GM12878 (cell line): ENCODE results near the gene DDX42. TPM values are rescaled to one million over a fixed set of nuclear protein-coding genes. Genes with fewer than 3 reads are reported as not detected.
A peak's percentile ranks its signal among the peaks of the same experiment; 100 is the strongest.

ENCODE experiments used
- BCL3 ChIP-seq: IDR thresholded peaks from 2 replicates; pipeline ENCODE4 v1.6.1; 2011; ENCODE audit warnings: borderline replicate concordance, low read depth, mild to moderate bottlenecking, moderate library complexity, low read length; ENCODE audit not compliant: insufficient read depth, poor library complexity, severe bottlenecking
- BCLAF1 ChIP-seq: fragments of 450-650 bp; IDR thresholded peaks from 2 replicates; pipeline ENCODE4 v1.6.1; 2017; ENCODE audit warnings: antibody characterized with exemption, mild to moderate bottlenecking, moderate library complexity
- CBFB ChIP-seq: IDR thresholded peaks from 2 replicates; pipeline ENCODE4 v1.6.1; 2016; ENCODE audit warnings: antibody characterized with exemption, low read depth
- CBX3 ChIP-seq: fragments of 200-600 bp; sonication (generic); IDR thresholded peaks from 2 replicates; pipeline ENCODE4 v1.6.1; 2016; ENCODE audit warnings: low read depth, borderline replicate concordance
- ETV6 ChIP-seq, 2 experiments: fragments of 450-650 bp in 1 of 2; IDR thresholded peaks in 1 of 2; conservative IDR thresholded peaks in 1 of 2; 2 replicates each; pipeline ENCODE4 v1.6.1; 2014; ENCODE audit warnings: antibody characterized with exemption in 1 of 2, borderline replicate concordance in 1 of 2, low read depth in 1 of 2, mild to moderate bottlenecking in 1 of 2, moderate library complexity in 1 of 2
- FOS ChIP-seq: IDR thresholded peaks from 3 replicates; pipeline ENCODE4 v1.6.1; 2011; ENCODE audit warnings: borderline replicate concordance; ENCODE audit not compliant: insufficient read length; ENCODE audit errors: extremely low read depth
- HDAC6 ChIP-seq: fragments of 200-600 bp; sonication (generic); IDR thresholded peaks from one replicate; pipeline ENCODE4 v1.8.0; 2017; ENCODE audit warnings: antibody characterized with exemption; ENCODE audit not compliant: unreplicated experiment
- IKZF1 ChIP-seq: fragments of 450-650 bp; conservative IDR thresholded peaks from 2 replicates; pipeline ENCODE4 v1.6.1; 2017; ENCODE audit warnings: antibody characterized with exemption, mild to moderate bottlenecking
- JUNB ChIP-seq: IDR thresholded peaks from 2 replicates; pipeline ENCODE4 v1.6.1; 2016; ENCODE audit warnings: antibody characterized with exemption, mild to moderate bottlenecking
- KDM1A ChIP-seq: fragments of 200-600 bp; sonication (generic); IDR thresholded peaks from 2 replicates; pipeline ENCODE4 v1.6.1; 2016; ENCODE audit warnings: borderline replicate concordance
- LARP7 ChIP-seq: fragments of 450-650 bp; IDR thresholded peaks from 2 replicates; pipeline ENCODE4 v1.6.1; 2017; ENCODE audit warnings: mild to moderate bottlenecking
- MXI1 ChIP-seq: fragments of 150-350 bp; IDR thresholded peaks from 2 replicates; pipeline ENCODE4 v1.6.1; 2011; ENCODE audit warnings: low read depth, mild to moderate bottlenecking, inconsistent platforms, low read length, improper control_type of control experiment
- POLR2AphosphoS2 ChIP-seq: IDR thresholded peaks from 2 replicates; pipeline ENCODE4 v1.6.1; 2011; ENCODE audit warnings: low read depth, mild to moderate bottlenecking, low read length, improper control_type of control experiment, moderate library complexity
- RBBP5 ChIP-seq: fragments of 200-600 bp; sonication (generic); conservative IDR thresholded peaks from 2 replicates; pipeline ENCODE4 v1.6.1; 2016
- SKIL ChIP-seq: fragments of 450-650 bp; IDR thresholded peaks from 2 replicates; pipeline ENCODE4 v1.6.1; 2017; ENCODE audit warnings: mild to moderate bottlenecking, low read depth, inconsistent platforms; ENCODE audit not compliant: poor library complexity, severe bottlenecking
- SMAD1 ChIP-seq: fragments of 450-650 bp; IDR thresholded peaks from 2 replicates; pipeline ENCODE4 v1.6.1; 2018; ENCODE audit warnings: mild to moderate bottlenecking, low read depth; ENCODE audit not compliant: partially characterized antibody
- SREBF2 ChIP-seq: IDR thresholded peaks from 2 replicates; pipeline ENCODE4 v1.6.1; 2012; ENCODE audit warnings: mild to moderate bottlenecking, low read length
- ZNF24 ChIP-seq: fragments of 450-650 bp; IDR thresholded peaks from 2 replicates; pipeline ENCODE4 v1.6.1; 2017; ENCODE audit warnings: antibody characterized with exemption, mild to moderate bottlenecking
- ZNF687 ChIP-seq: fragments of 450-650 bp; IDR thresholded peaks from 2 replicates; pipeline ENCODE4 v1.6.1; 2017; ENCODE audit warnings: mild to moderate bottlenecking, moderate library complexity
- polyA plus RNA-seq, 11 experiments: library from polyadenylated mRNA; depleted of rRNA in 4 of 11; unstranded in 6 of 11; stranded (reverse) in 5 of 11; fragments of >200 nt; fragmentation: Nextera tagmentation in 4 of 11; fragmentation: Illumina TruSeq in 1 of 11; extraction: Ambion mirVana in 4 of 11; extraction: Trizol in 1 of 11; gene quantifications; 1 replicate in 1 of 11; 2 replicates in 10 of 11; pipeline versions ENCODE4 v1.2.1 to v1.2.3, GENCODE V29; 2011 to 2016; ENCODE audit warnings: inconsistent platforms in 2 of 11, missing spikeins in 2 of 11, low read depth in 1 of 11
- total RNA-seq, 4 experiments: library from RNA; depleted of rRNA in 3 of 4; stranded (reverse); fragments of >200 nt in 3 of 4; fragmentation: Illumina TruSeq in 1 of 4; extraction: Trizol in 1 of 4; gene quantifications; 2 replicates each; pipeline versions ENCODE4 v1.2.1 to v1.2.3, GENCODE V29; 2013 to 2021

The DDX42 gene
- total and polyA plus RNA-seq, 10 of the 15 experiments (the other 5 are each of a cell fraction or from before 2014, with no cell fraction given): 14.6 to 147 (median 65.3) TPM

- TF ChIP-seq SKIL (peak; percentile 23), MXI1 (peak; percentile 54), ETV6 (conservative IDR thresholded peaks at IDR 0.05 in 1 of 2, IDR thresholded peaks at IDR 0.05 in 1 of 2; ENCODE audit: borderline replicate concordance in 1 of 2, low read depth in 1 of 2) (no peak), JUNB (no peak), SREBF2 (peak; percentile 57; the same call in 1 of the 2 replicates), SMAD1 (no peak), RBBP5 (no peak), IKZF1 (peak; percentile 91), CBFB (peak; percentile 19), BCL3 (no peak), POLR2AphosphoS2 (peak; percentile 65; the same call in 1 of the 2 replicates), ZNF687 (no peak), HDAC6 (no peak), BCLAF1 (no peak), ZNF24 (no peak), KDM1A (no peak), LARP7 (peak; percentile 84), FOS (no peak), CBX3 (no peak)
Measured at GRCh38 chr17:63827002-63827800, 53.2 kb downstream of the DDX42 start, which contains the start of the genes FTSJ3 and PSMC5 (continued).
